Vagina (tissue), 2 donors: ENCODE data around the gene GCH1. TPM values are rescaled to one million over a fixed set of nuclear protein-coding genes. Genes with fewer than 3 reads are reported as not detected.

Experiments
- DNase-seq, 2 donors: peaks; one replicate each; pipeline ENCODE4 v3.0.0-alpha.2; 2017; ENCODE audit errors: extremely low spot score in 2 of 2
- H3K27ac ChIP-seq: fragments of 200-600 bp; sonication (generic); one replicate; pipeline ENCODE4 v1.5.1; 2019
- H3K27me3 ChIP-seq: fragments of 200-600 bp; sonication (generic); one replicate; pipeline ENCODE4 v1.5.1; 2019
- H3K36me3 ChIP-seq, 2 donors: fragments of 200-600 bp; sonication (generic); one replicate each; pipeline ENCODE4 v1.5.1; 2017 to 2019
- H3K4me1 ChIP-seq: fragments of 200-600 bp; sonication (generic); one replicate; pipeline ENCODE4 v1.5.1; 2019
- H3K4me3 ChIP-seq, 2 donors: fragments of 200-600 bp; sonication (generic); 1 replicate in 1 of 2; 2 replicates in 1 of 2; pipeline ENCODE4 v1.5.1; 2016 to 2019
- H3K9me3 ChIP-seq: fragments of 200-600 bp; sonication (generic); one replicate; pipeline ENCODE4 v1.5.1; 2019
- CTCF ChIP-seq, 3 experiments: fragments of 450-650 bp in 2 of 3; fragments of 200-600 bp in 1 of 3; sonication (generic) in 1 of 3; IDR thresholded peaks; one replicate each; pipeline ENCODE4 v1.5.1; 2017 to 2019; ENCODE audit warnings: antibody characterized with exemption in 3 of 3, mild to moderate bottlenecking in 2 of 3, moderate library complexity in 2 of 3
- POLR2A ChIP-seq, 2 donors: fragments of 450-650 bp; IDR thresholded peaks; one replicate each; pipeline ENCODE4 v1.6.1; 2017; ENCODE audit warnings: antibody characterized with exemption in 2 of 2, mild to moderate bottlenecking in 2 of 2, moderate library complexity in 2 of 2
- POLR2AphosphoS5 ChIP-seq, 2 donors: sonication (generic); formaldehyde crosslinking; IDR thresholded peaks; one replicate each; pipeline ENCODE4 v1.9.0; 2017; ENCODE audit warnings: antibody characterized with exemption in 2 of 2, mild to moderate bottlenecking in 2 of 2, low read depth in 1 of 2; ENCODE audit not compliant: insufficient read depth in 1 of 2
- intact Hi-C: fragments of 100-400 bp; cut with DNase I; formaldehyde crosslinking; loops from one replicate; pipeline ENCODE4 v1.15.1; 2023
- total RNA-seq: library from RNA; depleted of rRNA; stranded (reverse); fragments of >200 nt; gene quantifications from one replicate; pipeline ENCODE4 v1.2.3, GENCODE V29; 2016

GCH1 gene
- total RNA-seq, 1 donor from 2014 or later = 22.1 TPM

- TF ChIP-seq CTCF (IDR thresholded peaks at IDR 0.05) (no peak), POLR2A (IDR thresholded peaks at IDR 0.05) (no peak), POLR2AphosphoS5 (IDR thresholded peaks at IDR 0.05; ENCODE audit: insufficient read depth in 1 of 2, low read depth in 1 of 2) (no peak)
- DNase-seq = no peak
- Histone ChIP-seq H3K36me3 (no peaks in the 10 kb centered on the region), H3K27ac (no peak overlapping the region), H3K9me3 (no peaks in the 10 kb centered on the region), H3K4me3 (no peak overlapping the region), H3K4me1 (no peaks in the 10 kb centered on the region), H3K27me3 (no peaks in the 10 kb centered on the region)
- intact Hi-C loops = no loop called here
Observed at GRCh38 chr14:54942913-54943312, 40.3 kb upstream of the GCH1 start.

- TF ChIP-seq CTCF (IDR thresholded peaks at IDR 0.05) (no peak), POLR2A (IDR thresholded peaks at IDR 0.05) (no peak), POLR2AphosphoS5 (IDR thresholded peaks at IDR 0.05; ENCODE audit: insufficient read depth in 1 of 2, low read depth in 1 of 2) (no peak)
- Histone ChIP-seq H3K9me3 (no peaks in the 10 kb centered on the region), H3K27ac (no peak overlapping the region), H3K27me3 (no peaks in the 10 kb centered on the region), H3K4me1 (no peaks in the 10 kb centered on the region), H3K4me3 (no peak overlapping the region), H3K36me3 (no peaks in the 10 kb centered on the region)
- no peak for DNase-seq
- intact Hi-C loops = no loop called here
Observed at GRCh38 chr14:54936816-54937215, 34.2 kb upstream of the GCH1 start.

DNA sequence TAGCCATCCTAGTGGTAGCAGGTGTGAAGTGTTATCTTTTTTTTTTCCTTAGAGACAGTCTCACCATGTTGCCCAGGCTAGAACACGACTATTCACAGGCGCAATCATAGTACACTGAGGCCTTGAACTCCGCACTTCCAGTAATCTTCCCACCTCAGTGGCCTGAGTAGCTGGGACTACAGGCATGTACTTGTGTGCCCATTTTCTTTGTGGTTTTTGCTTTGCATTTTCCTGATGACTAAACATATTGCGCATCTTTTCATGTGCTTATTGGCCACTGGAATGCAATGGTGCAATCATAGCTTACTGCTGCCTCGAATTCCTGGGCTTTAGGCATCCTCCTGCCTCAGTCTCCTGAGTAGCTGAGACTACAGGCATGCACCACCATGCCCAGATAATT, 33.3 kb upstream of the GCH1 start:
- Histone ChIP-seq H3K27me3 (no peaks in the 10 kb centered on the region), H3K27ac (no peak overlapping the region), H3K9me3 (no peaks in the 10 kb centered on the region), H3K4me1 (no peaks in the 10 kb centered on the region), H3K36me3 (no peaks in the 10 kb centered on the region), H3K4me3 (no peak overlapping the region)
- DNase-seq = no peak
- intact Hi-C loops = no loop called here
- TF ChIP-seq CTCF (IDR thresholded peaks at IDR 0.05) (no peak), POLR2AphosphoS5 (IDR thresholded peaks at IDR 0.05; ENCODE audit: insufficient read depth in 1 of 2, low read depth in 1 of 2) (no peak), POLR2A (IDR thresholded peaks at IDR 0.05) (no peak)

DNA sequence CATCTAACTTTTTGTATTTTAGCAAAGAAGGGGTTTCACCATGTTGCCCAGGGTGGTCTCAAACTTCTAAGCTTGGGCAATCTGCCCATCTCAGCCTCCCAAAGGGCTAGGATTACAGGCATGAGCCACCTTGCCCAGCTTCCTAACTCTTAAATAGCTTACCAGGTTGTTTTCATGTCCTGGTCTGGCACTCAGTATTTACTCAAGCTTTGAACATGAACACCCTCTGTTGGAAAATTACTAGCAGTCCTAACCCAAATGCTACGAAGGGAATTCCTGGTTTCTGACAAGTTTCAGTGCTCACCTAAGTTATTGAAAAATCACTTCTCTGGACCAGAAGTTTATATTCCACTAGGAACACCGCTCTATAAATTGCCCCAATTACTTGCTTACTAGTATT, 32.5 kb upstream of the GCH1 start:
- H3K36me3 ChIP-seq = no peaks in the 10 kb centered on the region
- no peak for DNase-seq
- intact Hi-C loops = no loop called here
- H3K4me1 ChIP-seq = no peaks in the 10 kb centered on the region
- no peak for TF ChIP-seq POLR2AphosphoS5 (IDR thresholded peaks at IDR 0.05; ENCODE audit: insufficient read depth in 1 of 2, low read depth in 1 of 2)
- no peak overlapping the region for H3K27ac ChIP-seq
- no peak overlapping the region for H3K4me3 ChIP-seq
- H3K27me3 ChIP-seq = no peaks in the 10 kb centered on the region
- no peaks in the 10 kb centered on the region for H3K9me3 ChIP-seq

GRCh38 chr14:54933006-54933405, 30.4 kb upstream of the GCH1 start:
- intact Hi-C loops = no loop called here
- Histone ChIP-seq H3K4me1 (no peaks in the 10 kb centered on the region), H3K27ac (no peak overlapping the region), H3K9me3 (no peaks in the 10 kb centered on the region), H3K36me3 (no peaks in the 10 kb centered on the region), H3K27me3 (no peaks in the 10 kb centered on the region), H3K4me3 (no peak overlapping the region)
- no peak for DNase-seq
- no peak for TF ChIP-seq CTCF (IDR thresholded peaks at IDR 0.05)
- TF ChIP-seq POLR2A (IDR thresholded peaks at IDR 0.05) = no peak
- TF ChIP-seq POLR2AphosphoS5 (IDR thresholded peaks at IDR 0.05; ENCODE audit: insufficient read depth in 1 of 2, low read depth in 1 of 2) = no peak
